HG02943 (cell line): ENCODE data around the gene CLCF1.
"Not testable (repeated sequence)": the region's sequence is repeated elsewhere in the genome, so short reads cannot be mapped to it uniquely, and the experiment has no call there.

ENCODE experiments used
- ATAC-seq: cut with Tn5 transposase; IDR thresholded peaks from one replicate; pipeline ENCODE4 v1.9.1; 2021; ENCODE audit warnings: mild to moderate bottlenecking, low read depth, moderate library complexity; ENCODE audit not compliant: unreplicated experiment

Gene CLCF1

GRCh38 chr11:67409261-67409666 lies 35.9 kb upstream of the CLCF1 start:
- ATAC-seq, result no peak

- ATAC-seq, result no peak
Observed at GRCh38 chr11:67408437-67409200, 35.2 kb upstream of the CLCF1 start.

GRCh38 chr11:67407688-67408163 lies 34.3 kb upstream of the CLCF1 start:
- no peak for ATAC-seq

GRCh38 chr11:67406969-67407687 lies 33.7 kb upstream of the CLCF1 start:
- no peak for ATAC-seq

- ATAC-seq, result no peak
Observed at GRCh38 chr11:67406420-67406968, 33.1 kb upstream of the CLCF1 start.

GRCh38 chr11:67405688-67406339 lies 32.4 kb upstream of the CLCF1 start:
- ATAC-seq, result no peak

- ATAC-seq, result no peak
Observed at GRCh38 chr11:67405196-67405567, 31.8 kb upstream of the CLCF1 start.

GRCh38 chr11:67404515-67405195 lies 31.3 kb upstream of the CLCF1 start:
- no peak for ATAC-seq

- not testable (repeated sequence) for ATAC-seq
Observed at GRCh38 chr11:67403085-67403484, 29.7 kb upstream of the CLCF1 start.

GRCh38 chr11:67402192-67402839 lies 28.9 kb upstream of the CLCF1 start:
- not testable (repeated sequence) for ATAC-seq

GRCh38 chr11:67401495-67402191 lies 28.2 kb upstream of the CLCF1 start, which contains the start of gene PPP1CA:
Gene PPP1CA, minus strand, starts transcription at chr11:67401858. Its CDS starts 76 bp downstream, at chr11:67401782.
- peak; percentile 56 for ATAC-seq

- peak; percentile 13 for ATAC-seq
Observed at GRCh38 chr11:67400942-67401494, 27.6 kb upstream of the CLCF1 start.

- ATAC-seq, result no peak
Observed at GRCh38 chr11:67400251-67400941, 27.0 kb upstream of the CLCF1 start.

GRCh38 chr11:67398661-67399563 lies 25.5 kb upstream of the CLCF1 start:
- ATAC-seq, result no peak

GRCh38 chr11:67397986-67398660 lies 24.7 kb upstream of the CLCF1 start:
- no peak for ATAC-seq

GRCh38 chr11:67397536-67397935 lies 24.1 kb upstream of the CLCF1 start:
- no peak for ATAC-seq
